Measurements from ENCODE around the gene FHIP2A. TPM values are rescaled to one million over a fixed set of nuclear protein-coding genes. Genes with fewer than 3 reads are reported as not detected.
"Not testable (repeated sequence)": the region's sequence is repeated elsewhere in the genome, so short reads cannot be mapped to it uniquely, and the experiment has no call there.

Gene FHIP2A
- polyA plus RNA-seq, 4 donors, result 34.9 to 46.1 (median 36.6) TPM

- DNase-seq (ENCODE audit: low read depth in 4 of 4, low spot score in 3 of 4), result no peak
These were observed 34.4 kb downstream of the FHIP2A start for GRCh38 chr10:114855776-114856543.

GRCh38 chr10:114856544-114857287 lies 35.1 kb downstream of the FHIP2A start:
- no peak for DNase-seq (ENCODE audit: low read depth in 4 of 4, low spot score in 3 of 4)

GRCh38 chr10:114857288-114857565 lies 35.6 kb downstream of the FHIP2A start:
- not testable (repeated sequence) for DNase-seq (ENCODE audit: low read depth in 4 of 4, low spot score in 3 of 4)

- DNase-seq (ENCODE audit: low read depth in 4 of 4, low spot score in 3 of 4), result no peak
These were observed 36.5 kb downstream of the FHIP2A start for GRCh38 chr10:114857922-114858629.

DNA sequence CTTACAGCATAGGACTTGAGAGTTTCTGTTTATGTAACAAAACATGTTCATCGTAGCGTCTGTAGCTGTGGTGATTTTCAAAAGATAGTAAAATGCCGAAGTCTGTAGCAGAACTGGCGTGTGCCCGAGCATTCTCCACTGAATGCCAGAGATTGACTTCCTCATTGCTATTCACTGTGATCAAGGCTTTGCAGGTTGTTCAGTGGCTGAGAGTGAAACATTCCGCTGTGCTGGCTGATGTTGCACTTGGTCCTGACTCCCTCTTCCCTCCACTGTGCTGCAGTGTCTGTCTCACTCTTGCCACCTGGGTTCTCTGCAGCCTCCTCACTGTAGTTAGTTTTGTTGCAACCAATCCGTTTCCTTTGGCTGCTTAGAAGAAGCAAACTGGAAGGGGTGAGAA lies 37.6 kb downstream of the FHIP2A start:
- DNase-seq (ENCODE audit: low read depth in 4 of 4, low spot score in 3 of 4), result no peak

DNA sequence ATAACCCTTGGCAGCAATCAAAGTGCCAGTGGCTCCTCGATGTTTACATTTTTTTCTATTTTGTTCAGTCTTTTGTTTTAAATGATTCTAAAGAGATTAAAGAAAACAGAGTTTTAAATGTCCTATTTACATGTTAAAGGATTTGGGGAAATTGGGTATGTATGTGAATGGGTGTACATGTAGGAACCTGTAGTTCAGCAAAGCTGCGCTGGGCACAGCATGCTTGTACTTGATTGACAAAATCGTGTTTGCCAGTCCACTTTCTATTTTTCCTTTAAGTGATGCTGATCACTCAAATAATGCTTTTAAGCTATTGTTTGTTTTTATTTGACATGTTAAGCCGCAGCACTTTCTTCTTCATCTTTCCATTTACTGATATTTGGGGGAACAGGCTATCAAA lies 40.9 kb downstream of the FHIP2A start:
- no peak for DNase-seq (ENCODE audit: low read depth in 4 of 4, low spot score in 3 of 4)

DNA sequence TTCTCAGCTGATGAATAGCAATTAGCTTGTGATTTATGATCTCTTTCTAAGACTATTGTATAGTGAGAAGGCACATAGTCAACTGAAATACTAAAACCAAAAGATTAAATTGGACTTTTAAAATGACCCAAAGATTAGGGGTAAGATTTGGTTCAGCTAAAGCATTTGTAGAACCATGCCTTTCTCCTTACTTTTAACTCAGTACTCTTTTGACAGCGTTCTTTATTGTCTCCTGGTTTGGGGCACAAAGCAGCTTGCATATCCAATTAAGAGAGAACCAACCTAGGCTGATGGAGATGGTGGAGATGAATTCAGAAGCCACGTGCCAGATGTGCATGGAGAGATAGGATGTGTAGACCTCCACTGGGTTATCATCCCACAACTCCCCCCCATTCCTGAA lies 45.8 kb downstream of the FHIP2A start:
- no peak for DNase-seq (ENCODE audit: low read depth in 4 of 4, low spot score in 3 of 4)

GRCh38 chr10:114868870-114869519 lies 47.4 kb downstream of the FHIP2A start:
- DNase-seq (ENCODE audit: low read depth in 4 of 4, low spot score in 3 of 4), result no peak

- DNase-seq (ENCODE audit: low read depth in 4 of 4, low spot score in 3 of 4), result no peak
These were observed 47.9 kb downstream of the FHIP2A start for GRCh38 chr10:114869520-114869892.

DNA sequence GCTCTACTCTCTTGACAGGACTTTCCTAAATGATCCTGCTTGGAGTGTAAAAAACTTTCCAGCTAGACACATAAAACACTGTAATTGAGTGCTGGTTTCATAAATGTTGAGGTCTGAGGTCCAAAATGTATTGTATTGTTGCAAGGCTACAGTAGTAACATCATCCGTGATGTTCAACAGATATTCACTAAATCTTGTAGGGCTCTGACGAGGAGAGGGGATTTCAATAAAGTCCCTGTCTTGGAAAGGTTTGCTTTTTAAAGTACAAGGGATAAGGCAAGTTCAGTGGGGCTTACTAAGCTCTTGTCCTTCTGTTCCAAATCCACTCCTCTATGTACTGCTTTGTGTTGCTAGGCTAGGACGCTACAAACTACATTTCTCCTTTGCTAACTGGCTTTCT lies 48.9 kb downstream of the FHIP2A start:
- no peak for DNase-seq (ENCODE audit: low read depth in 4 of 4, low spot score in 3 of 4)

DNA sequence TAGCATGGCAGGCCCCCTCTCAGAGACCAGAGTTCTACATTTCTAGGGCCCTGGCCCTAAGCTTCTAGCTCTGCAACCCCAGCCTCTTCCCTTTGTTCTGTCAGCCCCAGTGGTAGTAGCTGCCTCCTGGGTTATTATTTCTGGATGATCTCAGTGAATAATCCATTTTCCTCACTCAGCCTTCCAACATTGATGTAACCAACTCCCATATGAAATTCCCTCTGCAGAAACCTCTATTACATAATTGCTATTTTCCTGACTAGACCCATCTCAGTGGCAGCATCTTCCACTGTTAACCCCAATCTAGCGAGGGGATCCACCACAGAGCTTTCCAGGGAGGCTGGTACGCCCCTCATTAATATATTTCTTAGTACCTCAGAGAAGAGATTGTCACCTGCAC lies 49.8 kb downstream of the FHIP2A start:
- no peak for DNase-seq (ENCODE audit: low read depth in 4 of 4, low spot score in 3 of 4)

Other genes with a start within 250 kb of the FHIP2A start
- 100 to 1,000 TPM in 2 of 4 donors, 10 to 100 TPM in 2; 91.3 to 111 (median 103) TPM for gene ABLIM1, start 163.5 kb upstream of the FHIP2A start, polyA plus RNA-seq (ENCODE audit: insufficient read length in 4 of 4)
- gene TRUB1, start 116.4 kb downstream of the FHIP2A start, polyA plus RNA-seq (ENCODE audit: insufficient read length in 4 of 4), result 10 to 100 TPM; 28.0 to 49.3 (median 35.7) TPM